ENCODE results near the gene ZDHHC13. TPM values are rescaled to one million over a fixed set of nuclear protein-coding genes. Genes with fewer than 3 reads are reported as not detected.
A peak's percentile ranks its signal among the peaks of the same experiment; 100 is the strongest.

Gene ZDHHC13
- total RNA-seq, 1 donor = 20.3 TPM

GRCh38 chr11:19199771-19200170 is 82.8 kb downstream of the ZDHHC13 start:
- no peak overlapping the region for H3K4me3 ChIP-seq (ENCODE audit: low read depth, low read length)
- no peak for DNase-seq (ENCODE audit: low read depth)
- no peak for TF ChIP-seq CTCF (IDR thresholded peaks at IDR 0.05; ENCODE audit: insufficient read depth, low read depth, low read length)

- no peak for TF ChIP-seq CTCF (IDR thresholded peaks at IDR 0.05; ENCODE audit: insufficient read depth, low read depth, low read length)
- peak; percentile 35 for DNase-seq (ENCODE audit: low read depth)
These were observed 83.6 kb downstream of the ZDHHC13 start for GRCh38 chr11:19200410-19201201.

DNA sequence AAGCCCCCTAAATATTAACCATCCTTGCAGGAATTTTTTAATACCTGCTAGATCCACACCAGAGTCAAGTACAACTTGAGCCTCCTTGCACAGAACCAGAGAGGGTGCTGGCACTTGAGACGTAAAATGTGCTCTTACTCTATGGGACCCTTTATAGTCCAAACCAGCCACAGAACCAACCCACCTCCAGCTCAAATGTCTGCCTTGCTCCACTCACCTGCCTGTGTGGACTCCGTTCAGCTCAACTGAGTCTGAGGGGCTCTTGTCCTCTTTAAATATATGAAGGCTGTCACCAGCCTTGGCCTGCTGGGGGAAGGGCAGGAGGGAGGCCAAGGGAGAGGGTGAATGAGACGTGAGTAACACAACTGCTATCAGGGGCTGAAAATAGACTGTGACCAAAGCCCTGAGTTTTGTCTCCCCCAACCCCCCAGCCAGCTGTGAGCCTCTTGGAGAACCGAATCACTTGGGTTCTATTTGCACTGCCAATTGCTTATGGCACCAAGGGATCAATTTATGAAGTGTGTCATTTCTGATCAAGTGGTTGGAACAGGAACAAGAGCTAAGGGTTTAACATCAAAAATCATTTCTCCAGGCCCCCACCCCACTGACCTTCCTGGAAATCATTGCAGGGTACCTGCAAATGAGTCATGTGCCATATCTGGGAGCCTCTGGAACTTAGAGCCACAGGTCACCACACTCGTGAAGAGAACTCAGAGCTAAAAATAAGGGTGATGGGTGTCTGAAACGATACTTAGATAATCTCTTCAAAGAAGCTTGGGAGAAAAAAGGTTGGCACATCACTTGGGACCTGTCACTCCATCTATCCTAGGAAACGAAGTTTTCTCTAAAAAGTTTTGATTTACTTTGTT is 85.0 kb downstream of the ZDHHC13 start, which contains the start of gene CSRP3:
TSS of gene CSRP3 (minus strand) at position 247 of the 869 bp plus-strand sequence. CDS start 9,535 bp downstream, outside the sequence.
- no peak for TF ChIP-seq CTCF (IDR thresholded peaks at IDR 0.05; ENCODE audit: insufficient read depth, low read depth, low read length)
- H3K4me3 ChIP-seq (ENCODE audit: low read depth, low read length) = no peak within 1 kb of the TSS
- DNase-seq (ENCODE audit: low read depth) = no peak

More at GRCh38 chr11:19200410-19201201, 83.6 kb downstream of the ZDHHC13 start:
- no peak overlapping the region for H3K4me3 ChIP-seq (ENCODE audit: low read depth, low read length)

DNA sequence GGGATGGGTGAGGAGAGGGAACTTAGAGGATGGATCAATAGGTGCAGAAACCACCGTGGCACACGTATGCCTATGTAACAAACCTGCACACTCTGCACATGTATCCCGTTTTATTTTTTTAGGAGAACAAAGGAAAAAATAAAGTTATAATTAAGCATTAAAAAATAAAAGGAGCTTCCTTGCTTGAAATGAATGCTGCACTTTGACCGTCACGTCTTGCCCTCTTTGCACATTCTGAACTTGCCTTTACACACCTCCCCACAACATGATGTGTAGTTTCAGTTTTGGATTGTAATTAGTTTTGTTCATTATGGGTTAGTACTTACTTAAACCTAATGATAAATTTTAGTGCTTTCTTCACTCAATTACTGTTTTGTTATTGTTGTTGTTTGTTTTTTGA is 87.9 kb downstream of the ZDHHC13 start:
- no peak for TF ChIP-seq CTCF (IDR thresholded peaks at IDR 0.05; ENCODE audit: insufficient read depth, low read depth, low read length)
- H3K4me3 ChIP-seq (ENCODE audit: low read depth, low read length) = no peak overlapping the region
- DNase-seq (ENCODE audit: low read depth) = no peak

DNA sequence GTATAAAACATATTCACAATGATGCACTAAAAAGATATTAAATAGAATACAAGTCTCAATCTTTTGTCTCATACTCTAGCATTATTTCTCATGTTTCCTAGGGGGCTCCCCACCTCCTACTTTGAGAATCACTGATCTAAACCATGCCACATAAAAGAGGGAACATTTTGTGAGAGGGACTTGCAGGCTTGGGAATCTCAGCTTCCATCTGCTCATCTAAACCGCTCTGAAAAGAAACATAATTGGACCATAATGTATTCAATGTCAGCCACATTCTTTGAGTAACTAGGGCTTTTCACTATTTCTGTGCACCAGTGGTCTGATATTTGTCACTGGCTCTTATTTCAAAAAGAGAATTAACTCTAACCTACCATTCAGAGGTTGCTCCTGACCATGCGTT is 91.2 kb downstream of the ZDHHC13 start:
- no peak for TF ChIP-seq CTCF (IDR thresholded peaks at IDR 0.05; ENCODE audit: insufficient read depth, low read depth, low read length)
- no peak overlapping the region for H3K4me3 ChIP-seq (ENCODE audit: low read depth, low read length)
- no peak for DNase-seq (ENCODE audit: low read depth)

- no peak for TF ChIP-seq CTCF (IDR thresholded peaks at IDR 0.05; ENCODE audit: insufficient read depth, low read depth, low read length)
- DNase-seq (ENCODE audit: low read depth) = no peak
- no peak overlapping the region for H3K4me3 ChIP-seq (ENCODE audit: low read depth, low read length)
These were observed 92.1 kb downstream of the ZDHHC13 start for GRCh38 chr11:19208959-19209546.
